Measurements from ENCODE around the gene SCN2A.
"Not testable (repeated sequence)": the region's sequence is repeated elsewhere in the genome, so short reads cannot be mapped to it uniquely, and the experiment has no call there.

SCN2A gene

DNA sequence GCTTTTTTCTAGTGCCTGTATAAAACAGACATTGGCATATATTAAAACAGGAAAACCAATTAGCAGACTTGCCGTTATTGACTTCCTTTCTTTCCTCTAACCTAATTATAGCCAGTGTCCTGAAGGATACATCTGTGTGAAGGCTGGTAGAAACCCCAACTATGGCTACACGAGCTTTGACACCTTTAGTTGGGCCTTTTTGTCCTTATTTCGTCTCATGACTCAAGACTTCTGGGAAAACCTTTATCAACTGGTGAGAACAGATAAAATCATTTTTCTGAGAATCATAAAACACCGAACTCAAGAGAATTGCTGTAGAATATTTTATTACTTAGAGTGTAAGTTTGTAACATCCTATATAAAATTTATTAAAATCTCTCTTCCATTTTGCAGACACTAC, 74.3 kb downstream of the SCN2A start:
- no peaks in the 10 kb centered on the region for H3K27me3 ChIP-seq (ENCODE audit: control insufficient read depth, insufficient read depth, low read length)
- no peak overlapping the region for H3K9ac ChIP-seq (ENCODE audit: low read depth, low read length)
- H3K27ac ChIP-seq (ENCODE audit: low read depth, low read length) = no peak overlapping the region
- peaks cover 17% of the 10 kb centered on the region; the same call in 1 of the 2 replicates for H3K4me1 ChIP-seq (ENCODE audit: control insufficient read depth, insufficient read depth, low read length)
- no peak overlapping the region for H3K4me3 ChIP-seq (ENCODE audit: low read depth, low read length)
- no peaks in the 10 kb centered on the region for H3K9me3 ChIP-seq (ENCODE audit: control insufficient read depth, insufficient read depth, low read length)
- H3K36me3 ChIP-seq (ENCODE audit: control insufficient read depth, insufficient read depth, low read length) = no peaks in the 10 kb centered on the region

DNA sequence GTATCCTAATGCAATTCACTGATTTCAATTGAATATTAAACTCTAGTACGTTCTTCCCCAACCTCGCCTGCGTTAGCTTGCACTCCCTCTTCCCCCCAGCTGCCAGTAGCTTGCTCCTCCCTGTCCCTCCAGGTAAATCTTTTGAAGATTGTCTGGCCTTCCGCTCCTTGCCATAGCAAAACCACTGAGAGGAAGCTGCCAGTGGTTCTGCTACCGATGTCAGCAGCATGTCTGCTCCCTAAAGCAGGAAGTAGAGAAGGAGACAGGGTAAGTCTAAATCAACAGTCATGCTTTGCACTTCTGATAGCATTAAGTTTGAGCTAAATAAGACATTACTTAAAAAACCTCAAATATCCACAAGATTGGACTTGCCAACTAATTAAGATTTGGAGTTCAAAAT, 89.1 kb downstream of the SCN2A start:
- Histone ChIP-seq H3K36me3 (ENCODE audit: control insufficient read depth, insufficient read depth, low read length) (no peaks in the 10 kb centered on the region), H3K27me3 (ENCODE audit: control insufficient read depth, insufficient read depth, low read length) (no peaks in the 10 kb centered on the region), H3K4me1 (ENCODE audit: control insufficient read depth, insufficient read depth, low read length) (no peaks in the 10 kb centered on the region), H3K9me3 (ENCODE audit: control insufficient read depth, insufficient read depth, low read length) (no peaks in the 10 kb centered on the region), H3K27ac (ENCODE audit: low read depth, low read length) (no peak overlapping the region), H3K4me3 (ENCODE audit: low read depth, low read length) (no peak overlapping the region), H3K9ac (ENCODE audit: low read depth, low read length) (no peak overlapping the region)

DNA sequence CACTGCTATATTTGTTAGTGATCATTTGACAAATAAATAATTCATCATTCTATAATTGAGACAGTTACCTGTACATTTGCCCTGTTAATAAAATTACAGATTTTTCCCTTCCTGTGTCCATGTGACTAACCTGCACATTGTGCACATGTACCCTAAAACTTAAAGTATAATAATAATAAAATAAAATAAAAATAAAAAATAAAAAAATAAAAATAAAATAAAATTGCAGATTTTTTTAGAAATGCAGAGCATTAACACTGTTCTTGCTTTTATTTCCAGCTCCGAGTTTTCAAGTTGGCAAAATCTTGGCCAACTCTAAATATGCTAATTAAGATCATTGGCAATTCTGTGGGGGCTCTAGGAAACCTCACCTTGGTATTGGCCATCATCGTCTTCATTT, 105.1 kb downstream of the SCN2A start:
- not testable (repeated sequence) for H3K27ac ChIP-seq (ENCODE audit: low read depth, low read length)

DNA sequence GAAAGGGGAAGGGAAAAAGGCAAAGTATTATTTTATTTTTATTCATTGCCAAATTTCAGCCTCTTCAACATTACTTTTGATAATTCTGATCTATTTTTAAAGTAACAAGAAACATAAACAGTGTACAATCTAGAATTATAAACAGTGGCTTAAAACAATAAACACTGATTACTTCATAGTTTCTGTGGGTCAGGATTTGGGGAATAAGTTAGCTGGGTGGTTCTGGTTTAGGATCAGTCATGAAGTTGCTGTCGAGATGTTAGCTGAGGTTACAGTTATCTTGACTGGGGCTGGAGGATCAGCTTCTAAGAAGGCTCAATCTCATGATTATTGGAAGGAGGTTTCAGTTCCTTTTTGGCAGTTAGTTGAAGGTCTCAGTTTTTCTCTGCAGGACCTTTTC, 109.2 kb downstream of the SCN2A start:
- peaks cover 3% of the 10 kb centered on the region; the same call in 1 of the 2 replicates for H3K4me1 ChIP-seq (ENCODE audit: control insufficient read depth, insufficient read depth, low read length)
- no peaks in the 10 kb centered on the region for H3K36me3 ChIP-seq (ENCODE audit: control insufficient read depth, insufficient read depth, low read length)
- H3K27me3 ChIP-seq (ENCODE audit: control insufficient read depth, insufficient read depth, low read length) = no peaks in the 10 kb centered on the region
- no peaks in the 10 kb centered on the region for H3K9me3 ChIP-seq (ENCODE audit: control insufficient read depth, insufficient read depth, low read length)
- H3K9ac ChIP-seq (ENCODE audit: low read depth, low read length) = no peak overlapping the region
- no peak overlapping the region for H3K4me3 ChIP-seq (ENCODE audit: low read depth, low read length)
- no peak overlapping the region for H3K27ac ChIP-seq (ENCODE audit: low read depth, low read length)

More for the DNA sequence above, 105.1 kb downstream of the SCN2A start:
- not testable (repeated sequence) for H3K27me3 ChIP-seq (ENCODE audit: control insufficient read depth, insufficient read depth, low read length); H3K4me3 ChIP-seq (ENCODE audit: low read depth, low read length); H3K4me1 ChIP-seq (ENCODE audit: control insufficient read depth, insufficient read depth, low read length); H3K9me3 ChIP-seq (ENCODE audit: control insufficient read depth, insufficient read depth, low read length); H3K9ac ChIP-seq (ENCODE audit: low read depth, low read length); H3K36me3 ChIP-seq (ENCODE audit: control insufficient read depth, insufficient read depth, low read length)

DNA sequence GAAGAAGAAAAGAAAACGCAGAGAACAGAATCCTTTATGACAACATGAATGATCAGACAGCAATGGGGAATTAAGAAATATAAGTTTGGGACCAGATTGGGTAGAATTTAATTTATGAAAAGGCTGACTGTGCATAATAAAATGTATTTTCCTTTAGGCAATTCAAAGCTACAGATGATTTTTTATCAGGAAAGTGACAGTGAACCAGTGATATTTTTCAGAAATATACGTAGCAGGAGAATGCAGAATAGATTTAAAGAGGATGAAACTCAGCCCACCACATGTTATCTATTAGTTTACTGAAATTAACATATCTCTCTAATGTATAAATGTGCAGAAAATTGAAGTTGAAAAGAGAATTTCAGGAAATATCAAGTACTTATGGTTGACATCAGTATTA, 110.0 kb downstream of the SCN2A start:
- no peak overlapping the region for H3K9ac ChIP-seq (ENCODE audit: low read depth, low read length)
- no peaks in the 10 kb centered on the region for H3K27me3 ChIP-seq (ENCODE audit: control insufficient read depth, insufficient read depth, low read length)
- H3K27ac ChIP-seq (ENCODE audit: low read depth, low read length) = no peak overlapping the region
- no peaks in the 10 kb centered on the region for H3K9me3 ChIP-seq (ENCODE audit: control insufficient read depth, insufficient read depth, low read length)
- H3K4me1 ChIP-seq (ENCODE audit: control insufficient read depth, insufficient read depth, low read length) = peaks cover 3% of the 10 kb centered on the region; the same call in 1 of the 2 replicates
- H3K4me3 ChIP-seq (ENCODE audit: low read depth, low read length) = no peak overlapping the region
- H3K36me3 ChIP-seq (ENCODE audit: control insufficient read depth, insufficient read depth, low read length) = no peaks in the 10 kb centered on the region

DNA sequence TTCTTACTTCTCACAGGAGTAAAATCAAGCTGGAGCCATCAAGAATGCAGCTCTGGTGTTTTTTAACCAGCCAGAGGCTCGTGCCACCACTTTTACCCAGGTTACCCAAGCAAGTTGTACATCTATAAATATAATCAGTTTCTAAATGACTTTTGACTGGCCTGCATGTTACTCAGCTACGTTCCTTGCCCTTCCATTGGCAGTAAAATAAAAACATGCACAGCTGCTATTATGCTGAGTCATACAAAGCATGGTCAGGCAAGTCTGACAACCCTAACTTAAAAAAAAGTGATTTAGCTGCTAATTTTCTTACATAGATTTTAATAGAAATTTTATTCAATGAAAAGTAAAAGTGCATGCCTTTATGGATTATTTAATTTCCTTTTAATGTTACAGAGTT, 118.5 kb downstream of the SCN2A start:
- Histone ChIP-seq H3K4me3 (ENCODE audit: low read depth, low read length) (no peak overlapping the region), H3K27ac (ENCODE audit: low read depth, low read length) (no peak overlapping the region), H3K27me3 (ENCODE audit: control insufficient read depth, insufficient read depth, low read length) (no peaks in the 10 kb centered on the region), H3K4me1 (ENCODE audit: control insufficient read depth, insufficient read depth, low read length) (peaks cover 16% of the 10 kb centered on the region), H3K9me3 (ENCODE audit: control insufficient read depth, insufficient read depth, low read length) (no peaks in the 10 kb centered on the region), H3K36me3 (ENCODE audit: control insufficient read depth, insufficient read depth, low read length) (no peaks in the 10 kb centered on the region), H3K9ac (ENCODE audit: low read depth, low read length) (no peak overlapping the region)

DNA sequence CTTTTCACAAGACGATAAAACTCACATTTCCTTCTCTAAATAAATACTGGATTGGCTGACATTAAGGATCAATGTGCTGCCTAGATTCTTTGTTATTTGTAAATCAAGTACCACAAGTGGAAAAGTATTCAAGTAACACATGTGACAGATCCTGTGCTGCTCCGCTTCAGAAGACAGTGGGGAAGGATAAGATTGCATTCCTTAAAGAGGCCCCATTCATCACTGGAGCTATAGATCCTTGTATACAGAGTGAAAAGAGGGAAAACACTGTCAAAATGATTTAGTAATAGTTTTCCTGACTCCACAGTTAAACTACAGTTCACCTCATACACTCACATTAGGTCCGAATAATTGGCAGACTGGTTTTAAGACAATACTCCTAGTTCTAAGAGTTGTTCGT, 122.3 kb downstream of the SCN2A start:
- Histone ChIP-seq H3K4me3 (ENCODE audit: low read depth, low read length) (no peak overlapping the region), H3K27ac (ENCODE audit: low read depth, low read length) (no peak overlapping the region), H3K36me3 (ENCODE audit: control insufficient read depth, insufficient read depth, low read length) (no peaks in the 10 kb centered on the region), H3K9me3 (ENCODE audit: control insufficient read depth, insufficient read depth, low read length) (no peaks in the 10 kb centered on the region), H3K27me3 (ENCODE audit: control insufficient read depth, insufficient read depth, low read length) (no peaks in the 10 kb centered on the region), H3K9ac (ENCODE audit: low read depth, low read length) (no peak overlapping the region), H3K4me1 (ENCODE audit: control insufficient read depth, insufficient read depth, low read length) (peaks cover 16% of the 10 kb centered on the region)

DNA sequence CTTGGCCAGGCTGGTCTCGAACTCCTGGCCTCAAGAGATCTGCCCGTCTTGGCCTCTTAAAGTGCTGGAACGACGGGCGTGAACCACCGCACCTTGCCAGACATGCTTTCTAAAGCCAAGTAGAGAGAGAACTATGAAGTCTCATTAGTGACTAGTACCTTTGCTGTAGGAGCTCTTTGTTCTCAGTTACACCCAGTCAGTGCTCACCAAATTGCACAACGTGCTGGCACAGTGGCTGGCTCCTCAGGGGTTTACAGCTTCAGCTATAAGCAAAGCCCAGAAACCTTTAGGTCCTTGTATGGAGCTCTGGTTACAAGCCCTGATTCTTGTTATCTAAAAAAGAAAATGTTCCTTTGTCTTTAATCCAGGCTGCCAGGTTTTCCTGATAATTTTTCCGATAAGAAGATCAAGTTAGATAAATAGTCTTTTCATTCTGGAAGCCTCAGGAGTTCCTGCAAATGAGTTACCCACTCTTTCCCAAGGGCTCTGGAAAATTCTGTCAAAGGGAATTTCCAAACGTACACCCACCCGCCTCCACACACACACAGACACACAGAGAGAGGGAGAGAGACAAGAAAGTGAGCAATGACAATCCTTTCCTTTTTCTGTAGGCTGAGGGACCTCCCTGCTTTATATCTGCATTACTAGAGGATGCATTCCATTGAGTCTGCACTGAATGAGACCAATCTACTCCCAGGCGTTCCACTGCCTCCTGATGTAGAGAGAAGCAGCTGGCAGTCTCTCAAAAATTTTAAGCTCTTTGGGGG, 130.1 kb downstream of the SCN2A start:
- no peaks in the 10 kb centered on the region for H3K9me3 ChIP-seq (ENCODE audit: control insufficient read depth, insufficient read depth, low read length)
- H3K4me1 ChIP-seq (ENCODE audit: control insufficient read depth, insufficient read depth, low read length) = peaks cover 49% of the 10 kb centered on the region
- H3K36me3 ChIP-seq (ENCODE audit: control insufficient read depth, insufficient read depth, low read length) = no peaks in the 10 kb centered on the region
- no peaks in the 10 kb centered on the region for H3K27me3 ChIP-seq (ENCODE audit: control insufficient read depth, insufficient read depth, low read length)
- H3K9ac ChIP-seq (ENCODE audit: low read depth, low read length) = no peak overlapping the region; the same call in 1 of the 2 replicates
- no peak overlapping the region for H3K4me3 ChIP-seq (ENCODE audit: low read depth, low read length)
- H3K27ac ChIP-seq (ENCODE audit: low read depth, low read length) = peak overlapping the region; percentile 43

DNA sequence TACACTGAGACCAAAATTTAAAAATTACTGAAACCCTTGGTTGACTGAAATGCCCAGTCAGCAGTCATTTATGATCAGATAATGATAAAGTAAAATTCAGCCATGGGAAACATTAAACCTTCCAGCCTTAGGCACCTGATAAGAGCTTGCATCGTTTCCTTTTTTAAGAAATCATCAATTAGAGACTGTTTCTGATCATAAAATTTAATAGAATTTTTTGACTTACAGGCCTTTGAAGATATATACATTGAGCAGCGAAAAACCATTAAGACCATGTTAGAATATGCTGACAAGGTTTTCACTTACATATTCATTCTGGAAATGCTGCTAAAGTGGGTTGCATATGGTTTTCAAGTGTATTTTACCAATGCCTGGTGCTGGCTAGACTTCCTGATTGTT, 130.7 kb downstream of the SCN2A start:
- no peaks in the 10 kb centered on the region for H3K36me3 ChIP-seq (ENCODE audit: control insufficient read depth, insufficient read depth, low read length)
- H3K4me3 ChIP-seq (ENCODE audit: low read depth, low read length) = no peak overlapping the region
- no peaks in the 10 kb centered on the region for H3K9me3 ChIP-seq (ENCODE audit: control insufficient read depth, insufficient read depth, low read length)
- H3K27ac ChIP-seq (ENCODE audit: low read depth, low read length) = peak overlapping the region; percentile 43
- H3K4me1 ChIP-seq (ENCODE audit: control insufficient read depth, insufficient read depth, low read length) = peaks cover 49% of the 10 kb centered on the region
- no peaks in the 10 kb centered on the region for H3K27me3 ChIP-seq (ENCODE audit: control insufficient read depth, insufficient read depth, low read length)
- no peak overlapping the region; the same call in 1 of the 2 replicates for H3K9ac ChIP-seq (ENCODE audit: low read depth, low read length)

DNA sequence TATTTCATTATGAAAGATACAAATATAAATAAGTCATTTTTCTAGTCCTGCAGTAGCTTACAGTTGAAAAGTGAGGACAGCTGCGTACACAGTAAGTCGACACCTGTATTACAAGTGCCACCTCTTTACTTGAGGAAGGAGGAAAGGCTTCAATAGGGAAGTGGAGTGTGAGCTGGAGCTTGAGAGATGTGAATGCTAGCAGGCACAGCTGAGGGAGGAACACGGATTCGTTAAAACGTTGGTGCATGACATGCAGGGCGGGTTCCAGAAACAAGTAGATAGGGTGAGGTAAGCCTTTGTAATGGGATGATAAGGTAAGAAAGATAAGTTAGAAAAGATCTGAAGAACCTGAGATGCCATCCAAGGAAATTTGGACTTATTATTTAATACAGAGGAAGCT, 132.1 kb downstream of the SCN2A start:
- H3K9me3 ChIP-seq (ENCODE audit: control insufficient read depth, insufficient read depth, low read length) = no peaks in the 10 kb centered on the region
- no peak overlapping the region for H3K27ac ChIP-seq (ENCODE audit: low read depth, low read length)
- H3K4me3 ChIP-seq (ENCODE audit: low read depth, low read length) = no peak overlapping the region
- H3K9ac ChIP-seq (ENCODE audit: low read depth, low read length) = no peak overlapping the region
- peaks cover 50% of the 10 kb centered on the region for H3K4me1 ChIP-seq (ENCODE audit: control insufficient read depth, insufficient read depth, low read length)
- no peaks in the 10 kb centered on the region for H3K36me3 ChIP-seq (ENCODE audit: control insufficient read depth, insufficient read depth, low read length)
- H3K27me3 ChIP-seq (ENCODE audit: control insufficient read depth, insufficient read depth, low read length) = no peaks in the 10 kb centered on the region

DNA sequence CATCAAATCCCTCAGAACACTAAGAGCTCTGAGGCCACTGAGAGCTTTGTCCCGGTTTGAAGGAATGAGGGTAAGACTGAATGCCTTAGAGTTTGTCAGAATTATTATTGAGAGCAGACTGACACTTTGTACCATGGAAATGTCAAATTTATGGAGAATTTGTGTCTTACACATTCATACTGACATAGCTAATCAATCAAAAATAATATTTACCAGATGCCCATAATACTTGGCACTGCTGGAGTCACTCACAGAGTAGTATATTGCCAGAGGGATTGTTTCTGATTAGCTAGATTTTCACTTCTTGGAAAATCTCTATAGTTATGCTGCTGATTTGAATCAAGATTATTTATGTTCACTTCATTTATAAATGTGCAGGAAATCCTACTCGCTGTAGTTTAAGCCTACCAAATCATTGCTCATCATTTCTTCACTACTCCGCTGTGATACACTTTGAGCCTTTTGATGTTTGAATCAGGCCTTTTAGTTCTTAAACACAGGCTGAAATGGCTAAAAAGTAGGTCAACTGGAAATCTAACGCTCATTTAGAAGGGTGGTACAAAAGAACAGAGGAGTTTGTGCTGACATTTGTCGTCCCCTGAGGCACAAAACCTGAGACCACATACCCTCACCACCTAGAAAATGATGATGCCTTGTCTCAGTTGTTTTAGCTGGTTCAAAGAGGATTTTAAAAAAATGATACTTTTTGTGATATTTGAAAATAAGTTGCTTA, 134.2 kb downstream of the SCN2A start:
- H3K27ac ChIP-seq (ENCODE audit: low read depth, low read length) = peak overlapping the region; percentile 21
- no peaks in the 10 kb centered on the region for H3K27me3 ChIP-seq (ENCODE audit: control insufficient read depth, insufficient read depth, low read length)
- H3K36me3 ChIP-seq (ENCODE audit: control insufficient read depth, insufficient read depth, low read length) = no peaks in the 10 kb centered on the region
- no peaks in the 10 kb centered on the region for H3K9me3 ChIP-seq (ENCODE audit: control insufficient read depth, insufficient read depth, low read length)
- H3K9ac ChIP-seq (ENCODE audit: low read depth, low read length) = no peak overlapping the region
- peaks cover 46% of the 10 kb centered on the region for H3K4me1 ChIP-seq (ENCODE audit: control insufficient read depth, insufficient read depth, low read length)
- no peak overlapping the region for H3K4me3 ChIP-seq (ENCODE audit: low read depth, low read length)
